MM.1S (cell line): ENCODE data around the gene DYNLRB1.

Experiments
- DNase-seq: peaks from one replicate; pipeline ENCODE4 v3.0.0-alpha.2; 2015
- H2AFZ ChIP-seq: fragments of 300-600 bp; sonication (generic); 2 replicates; pipeline ENCODE4 v1.6.0; 2016; ENCODE audit warnings: antibody characterized with exemption, low read length
- H3F3A ChIP-seq: fragments of 300-600 bp; sonication (generic); 2 replicates; pipeline ENCODE4 v1.6.1; 2016; ENCODE audit warnings: mild to moderate bottlenecking, antibody characterized with exemption, low read length, moderate library complexity, mixed read lengths; ENCODE audit not compliant: insufficient read depth
- H3K27ac ChIP-seq: fragments of 300-600 bp; sonication (generic); 2 replicates; pipeline ENCODE4 v1.5.1; 2016; ENCODE audit warnings: mild to moderate bottlenecking, low read length
- H3K27me3 ChIP-seq: fragments of 300-600 bp; sonication (generic); replicated peaks from 2 replicates; pipeline ENCODE4 v1.6.0; 2016; ENCODE audit warnings: low read length; ENCODE audit not compliant: insufficient read depth
- H3K36me3 ChIP-seq: fragments of 300-600 bp; sonication (generic); replicated peaks from 2 replicates; pipeline ENCODE4 v1.6.1; 2016; ENCODE audit warnings: mild to moderate bottlenecking, low read length, mixed read lengths; ENCODE audit not compliant: insufficient read depth
- H3K4me1 ChIP-seq: fragments of 300-600 bp; sonication (generic); 2 replicates; pipeline ENCODE4 v1.6.1; 2016; ENCODE audit warnings: low read length, mixed read lengths
- H3K4me2 ChIP-seq: fragments of 300-600 bp; sonication (generic); 2 replicates; pipeline ENCODE4 v1.6.0; 2016; ENCODE audit warnings: low read depth, low read length
- H3K4me3 ChIP-seq: fragments of 300-600 bp; sonication (generic); 2 replicates; pipeline ENCODE4 v1.5.1; 2016; ENCODE audit warnings: low read length, mixed read lengths
- H3K79me2 ChIP-seq: fragments of 300-600 bp; sonication (generic); 2 replicates; pipeline ENCODE4 v1.6.1; 2016; ENCODE audit warnings: mixed run types, low read length, mixed read lengths
- H3K9ac ChIP-seq: fragments of 300-600 bp; sonication (generic); 2 replicates; pipeline ENCODE4 v1.6.1; 2016; ENCODE audit warnings: low read length, mixed read lengths
- H3K9me2 ChIP-seq: fragments of 300-600 bp; sonication (generic); replicated peaks from 2 replicates; pipeline ENCODE4 v1.6.1; 2016; ENCODE audit warnings: mild to moderate bottlenecking, low read length, mixed read lengths; ENCODE audit not compliant: insufficient read depth
- H3K9me3 ChIP-seq: fragments of 300-600 bp; sonication (generic); replicated peaks from 2 replicates; pipeline ENCODE4 v1.6.1; 2016; ENCODE audit warnings: mild to moderate bottlenecking, low read length, mixed read lengths; ENCODE audit not compliant: insufficient read depth
- H4K20me1 ChIP-seq: fragments of 300-600 bp; sonication (generic); 2 replicates; pipeline ENCODE4 v1.6.1; 2016; ENCODE audit warnings: mild to moderate bottlenecking, low read length, moderate library complexity, mixed read lengths; ENCODE audit not compliant: insufficient read depth
- CTCF ChIP-seq: fragments of 300-600 bp; sonication (generic); IDR thresholded peaks from 2 replicates; pipeline ENCODE4 v1.5.1; 2016; ENCODE audit warnings: antibody characterized with exemption, low read length, mixed read lengths
- EZH2 ChIP-seq: fragments of 300-600 bp; sonication (generic); optimal IDR thresholded peaks from 2 replicates; pipeline ENCODE3; 2017; ENCODE audit warnings: low read depth, mild to moderate bottlenecking, antibody characterized with exemption, low read length, mixed read lengths
- EZH2phosphoT487 ChIP-seq: fragments of 300-600 bp; sonication (generic); IDR thresholded peaks from 2 replicates; pipeline ENCODE4 v1.6.1; 2018; ENCODE audit warnings: antibody characterized with exemption, low read length

The DYNLRB1 gene

GRCh38 chr20:34541917-34542316 lies 25.7 kb downstream of the DYNLRB1 start:
- Histone ChIP-seq H2AFZ (no peak overlapping the region), H3K27ac (no peak overlapping the region), H4K20me1 (no peaks in the 10 kb centered on the region), H3K9ac (no peak overlapping the region), H3K9me3 (no peaks in the 10 kb centered on the region), H3K9me2 (no peaks in the 10 kb centered on the region), H3K27me3 (no peaks in the 10 kb centered on the region), H3K4me1 (no peaks in the 10 kb centered on the region), H3K4me2 (no peak overlapping the region), H3K4me3 (no peak overlapping the region), H3F3A (no peaks in the 10 kb centered on the region), H3K36me3 (no peaks in the 10 kb centered on the region), H3K79me2 (no peaks in the 10 kb centered on the region)
- TF ChIP-seq CTCF (no peak), EZH2 (no peak), EZH2phosphoT487 (no peak)
- DNase-seq = no peak

GRCh38 chr20:34542439-34542838 lies 26.2 kb downstream of the DYNLRB1 start:
- no peaks in the 10 kb centered on the region for H3K9me3 ChIP-seq

GRCh38 chr20:34543463-34544056 lies 27.3 kb downstream of the DYNLRB1 start:
- Histone ChIP-seq H4K20me1 (no peaks in the 10 kb centered on the region), H3K79me2 (no peaks in the 10 kb centered on the region), H3K36me3 (no peaks in the 10 kb centered on the region), H3K4me3 (no peak overlapping the region), H3F3A (no peaks in the 10 kb centered on the region), H3K9me3 (no peaks in the 10 kb centered on the region), H3K9ac (no peak overlapping the region), H3K4me1 (no peaks in the 10 kb centered on the region), H3K27me3 (no peaks in the 10 kb centered on the region), H3K9me2 (no peaks in the 10 kb centered on the region), H3K4me2 (no peak overlapping the region), H3K27ac (no peak overlapping the region), H2AFZ (no peak overlapping the region)
- no peak for DNase-seq
- TF ChIP-seq CTCF (no peak), EZH2 (no peak), EZH2phosphoT487 (no peak)

More at GRCh38 chr20:34542439-34542838, 26.2 kb downstream of the DYNLRB1 start:
- Histone ChIP-seq H3K79me2 (no peaks in the 10 kb centered on the region), H3F3A (no peaks in the 10 kb centered on the region), H3K4me1 (no peaks in the 10 kb centered on the region), H3K36me3 (no peaks in the 10 kb centered on the region), H3K27me3 (no peaks in the 10 kb centered on the region), H3K27ac (no peak overlapping the region), H3K9ac (no peak overlapping the region), H3K4me3 (no peak overlapping the region), H4K20me1 (no peaks in the 10 kb centered on the region), H3K9me2 (no peaks in the 10 kb centered on the region), H2AFZ (no peak overlapping the region), H3K4me2 (no peak overlapping the region)
- no peak for DNase-seq
- TF ChIP-seq CTCF = no peak
- no peak for TF ChIP-seq EZH2
- TF ChIP-seq EZH2phosphoT487 = no peak
